ENCODE data around the gene CCDC126. TPM values are rescaled to one million over a fixed set of nuclear protein-coding genes. Genes with fewer than 3 reads are reported as not detected.
"Not testable (repeated sequence)": the region's sequence is repeated elsewhere in the genome, so short reads cannot be mapped to it uniquely, and the experiment has no call there.

CCDC126 gene
- total RNA-seq, 1 donor from 2014 or later: 18.7 TPM

DNA sequence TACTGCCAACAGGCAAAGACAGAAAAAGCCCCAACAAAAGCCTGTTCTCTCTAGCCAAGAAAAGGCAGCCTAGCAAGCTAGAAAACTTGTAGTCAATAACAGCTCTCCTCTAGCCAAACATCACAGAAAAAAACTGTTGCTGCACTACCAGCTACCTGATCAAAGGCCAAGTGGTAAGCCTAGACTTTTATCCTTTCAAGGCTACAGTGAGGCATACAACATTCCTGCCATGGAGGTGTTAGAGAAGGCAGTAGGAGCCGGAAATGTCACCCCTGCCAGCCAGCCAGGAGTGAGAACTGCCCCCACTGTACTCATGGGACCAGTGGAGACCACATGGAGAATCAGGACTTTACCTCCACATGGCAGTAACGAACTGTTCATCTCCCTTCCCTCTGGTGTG, 31.2 kb downstream of the CCDC126 start:
- DNase-seq (ENCODE audit: low read depth): no peak

GRCh38 chr7:23633417-23633816, 36.2 kb downstream of the CCDC126 start:
- no peak for DNase-seq (ENCODE audit: low read depth)

DNA sequence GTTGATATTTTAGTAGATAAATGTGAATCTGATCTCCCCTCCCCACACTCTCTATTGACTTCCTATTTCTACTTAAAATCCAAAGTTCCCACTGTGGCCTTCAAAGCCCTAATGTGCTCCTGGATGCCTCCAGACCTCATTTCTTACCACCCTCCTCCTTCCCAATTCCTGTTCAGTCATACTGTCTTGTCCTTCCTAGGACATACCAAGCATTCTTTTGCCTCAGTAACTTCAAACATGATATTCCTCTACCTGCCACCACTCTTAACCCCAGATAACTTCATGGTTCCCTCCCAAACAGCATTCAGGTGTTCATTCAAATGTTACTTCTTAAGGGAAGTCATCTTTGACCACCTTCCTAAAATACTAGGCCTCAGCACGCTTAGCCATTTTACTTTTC, 48.6 kb downstream of the CCDC126 start:
- DNase-seq (ENCODE audit: low read depth): no peak

GRCh38 chr7:23653942-23654341, 56.8 kb downstream of the CCDC126 start:
- no peak for DNase-seq (ENCODE audit: low read depth)

DNA sequence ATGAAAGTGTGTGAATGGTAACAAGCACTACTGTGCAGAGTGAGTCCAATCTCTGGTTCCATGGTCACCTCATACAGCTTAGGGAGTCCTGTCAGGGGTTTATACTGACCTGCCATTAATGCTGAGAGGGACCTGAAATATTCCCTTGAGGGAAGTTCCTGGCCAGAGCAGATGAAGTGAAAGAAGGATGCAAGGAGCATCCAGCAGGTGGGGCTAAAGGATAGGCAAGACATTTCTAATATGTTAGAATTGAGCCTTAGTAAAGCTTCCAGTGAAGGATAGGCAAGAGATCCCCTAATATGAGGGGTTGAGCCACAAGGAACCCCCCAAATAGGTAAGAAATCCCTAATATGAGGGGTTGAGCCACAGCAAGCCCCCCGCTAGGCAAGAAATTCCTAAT, 57.3 kb downstream of the CCDC126 start:
- DNase-seq (ENCODE audit: low read depth): peak; percentile 3

DNA sequence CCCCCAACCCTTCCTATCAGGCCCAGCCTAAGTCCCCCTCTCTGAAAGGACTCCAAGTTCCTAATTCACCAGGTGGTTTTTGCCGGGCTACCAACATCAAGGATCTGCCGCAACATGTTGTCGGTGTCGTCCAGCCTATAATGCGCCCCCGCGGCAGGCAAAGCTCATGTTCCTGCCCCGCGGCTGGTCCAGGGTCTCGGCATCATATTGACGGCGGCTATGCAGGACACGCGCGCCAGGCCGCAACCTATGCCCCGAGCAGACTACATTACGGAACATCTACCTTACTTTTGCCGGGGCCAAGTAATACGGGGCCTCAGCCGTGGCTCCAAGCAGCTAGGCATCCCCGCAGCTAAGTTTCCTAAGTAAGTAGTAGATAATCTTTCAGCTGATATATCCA, 58.3 kb downstream of the CCDC126 start:
- no peak for DNase-seq (ENCODE audit: low read depth)

DNA sequence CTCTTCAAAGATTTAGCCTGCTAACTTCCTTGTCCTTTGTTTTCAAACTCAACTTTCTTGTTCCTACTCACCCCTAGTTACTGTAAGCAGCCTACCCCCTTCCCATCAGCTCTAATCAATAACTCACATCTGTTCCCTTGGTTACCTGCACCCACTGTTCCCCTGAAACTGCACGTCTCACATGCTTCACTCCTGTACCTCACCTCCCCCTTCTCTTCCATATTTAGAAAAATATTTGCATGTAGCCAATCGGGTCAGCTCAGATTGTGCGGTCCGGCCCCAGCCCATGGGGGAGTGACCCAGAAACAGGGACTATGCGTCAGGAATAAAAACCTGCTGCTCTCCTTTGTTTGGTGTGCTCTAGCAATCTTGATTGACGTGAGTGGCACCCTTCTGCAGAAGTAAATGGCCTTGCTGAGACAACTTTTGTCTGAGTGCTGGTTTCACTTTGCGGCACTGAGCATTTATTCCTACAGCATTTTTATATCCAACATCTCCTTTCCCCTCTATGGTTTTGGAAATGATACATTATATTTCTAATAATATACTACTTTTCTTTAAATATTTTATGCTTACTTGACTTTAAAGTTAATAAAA, 61.7 kb downstream of the CCDC126 start:
- DNase-seq (ENCODE audit: low read depth): no peak

GRCh38 chr7:23661385-23661784, 64.2 kb downstream of the CCDC126 start:
- no peak for DNase-seq (ENCODE audit: low read depth)

DNA sequence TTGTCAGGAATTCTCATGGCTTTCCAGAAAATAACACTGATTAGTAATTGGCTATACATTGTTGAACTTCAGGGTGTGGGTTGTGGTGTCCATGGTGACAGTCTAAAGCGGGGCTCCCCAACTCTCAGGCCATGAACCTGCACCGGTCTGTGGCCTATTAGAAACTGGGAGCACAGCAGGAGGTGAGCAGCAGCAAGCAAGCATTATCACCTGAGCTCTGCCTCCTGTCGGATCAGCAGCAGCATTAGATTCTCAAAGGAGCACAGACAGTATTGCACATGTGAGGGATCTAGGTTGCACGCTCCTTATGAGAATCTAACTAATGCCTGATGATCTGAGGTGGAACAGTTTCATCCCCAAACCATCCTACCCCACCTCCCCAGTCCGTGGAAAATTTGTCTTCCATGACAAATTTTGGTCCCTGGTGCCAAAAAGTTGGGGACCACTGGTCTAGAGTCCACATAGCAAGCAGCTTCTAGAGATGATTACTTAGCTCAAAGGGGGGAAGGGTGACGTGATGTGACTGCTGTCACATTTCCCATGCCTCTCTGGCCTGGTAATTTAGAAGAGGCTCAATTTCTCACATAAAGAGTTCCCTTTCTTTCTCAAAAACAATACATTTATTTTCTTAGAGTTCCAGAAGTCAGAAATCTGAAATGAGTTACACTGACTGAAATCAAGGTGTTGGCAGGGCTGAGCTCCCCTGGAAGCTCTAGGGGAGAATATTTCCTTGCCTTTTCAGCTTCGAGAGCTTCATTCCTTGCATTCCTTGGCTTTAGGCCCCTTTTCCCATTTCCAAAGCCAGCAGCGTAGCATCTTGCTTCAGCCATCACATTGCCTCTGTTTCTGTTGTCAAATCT, 65.2 kb downstream of the CCDC126 start:
- DNase-seq (ENCODE audit: low read depth): no peak

- no peak for DNase-seq (ENCODE audit: low read depth)
Observed at GRCh38 chr7:23662984-23663313, 65.8 kb downstream of the CCDC126 start.

DNA sequence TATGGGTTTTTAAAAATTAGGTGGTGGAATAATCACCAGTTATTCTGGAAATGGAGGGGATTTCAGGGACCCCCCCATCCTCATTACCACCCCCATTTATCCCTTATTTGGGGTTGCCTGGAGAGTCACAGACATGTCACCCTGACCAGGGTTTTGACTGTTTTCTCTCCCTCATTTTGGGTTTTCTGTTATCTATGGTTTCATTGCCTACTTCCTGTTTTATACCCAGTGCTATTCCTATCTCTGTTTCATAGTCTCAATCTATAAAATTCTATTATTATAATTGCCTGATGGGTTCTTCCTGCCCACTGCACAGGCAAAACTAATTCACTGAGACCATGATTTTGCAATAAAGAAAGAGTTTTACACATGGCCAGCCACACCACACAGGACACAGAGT, 66.9 kb downstream of the CCDC126 start:
- DNase-seq (ENCODE audit: low read depth): no peak

DNA sequence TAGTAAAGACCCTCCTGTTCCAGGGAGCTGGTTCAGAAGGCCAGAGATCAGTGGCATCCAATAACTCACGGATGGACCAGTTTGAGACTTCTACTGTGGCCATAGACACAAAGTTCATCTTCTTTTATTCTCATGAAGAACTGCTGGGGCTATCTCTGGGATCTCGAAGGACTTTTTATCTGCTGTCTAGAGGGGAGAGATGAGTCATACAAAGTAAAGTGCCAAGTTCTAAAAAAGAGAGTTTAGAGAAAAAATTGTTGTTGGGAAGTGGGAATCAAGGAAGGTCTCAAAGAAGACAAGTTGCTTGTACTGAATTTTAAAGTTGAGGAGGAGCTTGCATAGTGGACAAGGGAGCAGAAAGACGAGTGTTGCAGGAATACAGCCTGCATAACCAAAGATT, 74.9 kb downstream of the CCDC126 start:
- no peak for DNase-seq (ENCODE audit: low read depth)

DNA sequence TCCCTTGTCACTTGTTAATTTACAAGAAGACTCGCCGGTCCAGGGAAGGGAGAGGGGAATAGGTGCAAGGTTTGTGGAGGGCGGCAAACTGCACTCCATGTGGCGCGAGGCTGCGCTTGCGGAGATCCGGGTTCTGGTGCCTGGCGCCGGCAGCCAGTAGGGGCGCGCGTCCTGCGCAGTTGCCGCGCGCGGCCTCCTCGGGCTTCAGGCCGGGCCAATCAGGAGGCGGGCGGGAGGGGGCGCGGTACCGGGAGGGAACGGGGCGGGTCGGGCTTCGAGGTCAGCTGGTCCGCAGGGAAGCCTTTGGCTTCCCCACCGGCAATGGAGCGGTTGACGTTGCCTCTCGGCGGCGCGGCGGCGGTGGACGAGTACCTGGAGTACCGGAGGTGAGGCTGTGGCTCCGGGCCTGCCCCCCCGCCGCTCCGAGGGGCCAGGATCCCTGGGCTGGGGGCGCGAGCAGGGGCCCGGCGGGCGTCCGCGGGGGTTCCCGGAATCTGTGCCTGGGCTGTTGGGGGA, 82.8 kb downstream of the CCDC126 start, which contains the start of gene FAM221A:
Gene FAM221A, plus strand, starts transcription at position 302 of the 516 bp plus-strand sequence. Its CDS starts 20 bp downstream, at position 322.
- DNase-seq (ENCODE audit: low read depth): peak; percentile 56

DNA sequence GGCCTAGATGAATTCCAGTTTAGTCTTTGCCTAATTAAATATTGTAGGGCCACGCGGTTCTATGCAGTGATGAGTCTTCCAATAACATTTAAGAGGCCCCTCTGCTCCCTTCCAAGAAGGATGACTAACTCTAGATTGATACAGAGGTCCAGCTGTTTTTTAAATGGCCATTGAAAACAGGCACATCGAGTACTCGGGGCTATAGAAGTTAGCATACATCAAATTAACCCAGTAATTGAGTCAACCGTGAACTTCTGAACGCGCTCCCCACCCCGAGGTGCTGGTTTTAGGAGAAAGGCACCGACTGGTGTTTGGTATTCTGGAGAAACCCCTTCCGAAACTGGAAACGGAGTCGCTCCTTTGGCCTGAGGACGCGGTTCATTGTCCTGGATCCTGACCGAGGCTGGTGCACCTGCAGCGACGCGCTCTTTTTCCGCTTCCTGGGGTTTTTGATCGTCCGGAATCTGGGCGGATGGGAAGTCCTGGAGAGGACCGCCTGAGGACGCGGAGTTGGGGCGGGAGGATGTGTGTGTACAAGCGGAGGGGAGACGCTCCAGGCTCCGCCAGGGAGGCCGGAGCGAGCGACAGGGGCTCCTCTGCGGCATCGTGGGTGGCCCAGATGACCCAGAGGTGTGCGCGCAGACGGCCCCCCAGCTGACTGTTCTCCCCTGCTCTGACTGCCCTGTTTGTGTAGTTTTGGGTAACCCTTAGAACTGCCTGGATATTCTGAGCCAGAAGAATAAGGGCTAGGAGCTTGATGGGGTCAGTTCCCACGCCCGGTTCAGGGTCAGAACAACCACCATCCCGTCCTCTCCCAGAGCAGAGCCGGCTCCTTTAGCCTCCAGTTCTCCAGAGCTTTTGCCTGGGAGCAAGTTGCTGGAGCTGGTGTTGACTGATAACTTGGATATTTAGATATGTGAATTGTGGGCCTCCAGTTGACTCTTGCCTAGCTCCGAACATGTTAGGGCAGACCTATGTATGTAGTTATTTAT, 83.5 kb downstream of the CCDC126 start:
- peak; percentile 54 for DNase-seq (ENCODE audit: low read depth)

DNA sequence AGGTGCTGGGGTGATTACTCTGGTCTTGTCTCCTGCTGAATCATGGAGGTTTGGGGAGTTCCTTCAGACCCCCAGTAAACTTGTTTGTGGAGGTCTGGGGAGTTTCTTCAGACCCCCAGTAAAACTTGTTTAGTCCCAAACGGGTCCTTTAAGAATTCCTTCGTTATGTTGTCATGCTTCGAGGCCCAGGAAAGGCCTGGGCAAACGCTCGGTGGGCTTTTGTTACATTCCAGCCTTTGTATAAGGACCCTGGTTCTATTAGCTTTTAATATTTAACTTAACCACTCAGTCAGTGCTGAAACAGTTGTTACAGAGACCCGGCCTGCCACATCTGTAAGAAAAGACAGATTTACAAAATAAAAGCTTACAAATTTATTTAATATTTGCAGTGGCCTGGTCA, 86.9 kb downstream of the CCDC126 start:
- not testable (repeated sequence) for DNase-seq (ENCODE audit: low read depth)

DNA sequence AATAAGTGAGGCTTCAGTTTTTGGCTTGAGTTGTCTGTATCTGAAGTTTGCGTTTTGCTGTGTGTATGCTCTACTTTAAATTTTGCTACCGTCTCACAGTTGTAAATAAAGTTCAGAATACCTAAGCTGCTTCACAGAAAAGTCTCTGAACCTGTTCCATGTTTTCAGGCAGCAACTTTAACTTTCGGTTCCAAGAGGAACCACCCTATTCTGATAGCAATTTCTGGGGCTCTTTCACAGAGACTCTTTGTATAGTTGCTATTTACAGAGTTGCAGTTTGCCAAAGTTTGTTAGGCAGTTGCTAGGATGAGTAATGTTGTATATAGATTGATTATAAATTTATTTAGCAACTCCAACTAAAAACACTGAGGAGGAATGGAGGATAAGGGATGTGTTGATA, 88.5 kb downstream of the CCDC126 start:
- peak; percentile 42 for DNase-seq (ENCODE audit: low read depth)

DNA sequence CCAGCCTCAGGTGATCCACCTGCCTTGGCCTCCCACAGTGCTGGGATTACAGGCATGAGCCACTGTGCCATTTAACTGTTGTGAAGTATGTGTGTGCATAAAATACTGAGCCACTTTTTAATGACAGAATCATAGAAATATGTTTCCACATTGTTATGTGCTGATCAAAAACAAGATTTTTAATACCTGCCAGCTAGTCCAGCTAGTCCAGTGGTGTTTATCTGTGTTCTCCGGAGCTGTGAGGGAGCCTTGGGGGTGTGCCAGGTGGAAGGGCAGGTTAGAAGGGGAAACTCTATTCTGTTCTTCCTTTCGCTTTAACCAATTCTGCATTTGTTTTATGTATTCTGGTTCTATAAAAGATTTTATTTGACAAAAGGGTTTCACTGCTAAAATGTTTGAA, 89.8 kb downstream of the CCDC126 start:
- DNase-seq (ENCODE audit: low read depth): no peak

GRCh38 chr7:23689165-23689564, 92.0 kb downstream of the CCDC126 start:
- no peak for DNase-seq (ENCODE audit: low read depth)

DNA sequence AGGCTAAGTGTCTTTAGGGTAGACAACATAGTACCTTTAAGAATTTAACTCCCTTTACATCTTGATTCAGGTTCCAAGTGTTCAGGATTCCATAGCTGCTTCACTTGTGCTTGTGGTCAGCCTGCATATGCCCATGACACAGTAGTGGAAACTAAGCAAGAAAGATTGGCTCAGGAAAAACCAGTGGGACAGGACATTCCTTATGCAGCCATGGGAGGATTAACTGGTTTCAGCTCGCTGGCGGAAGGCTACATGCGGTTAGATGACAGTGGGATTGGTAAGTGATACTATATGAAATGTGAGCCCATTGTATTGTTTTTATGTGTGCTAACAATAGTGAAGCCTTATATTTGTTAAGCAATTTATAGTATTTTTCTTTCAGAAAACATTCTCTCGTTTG, 94.1 kb downstream of the CCDC126 start:
- no peak for DNase-seq (ENCODE audit: low read depth)

GRCh38 chr7:23693224-23693623, 96.0 kb downstream of the CCDC126 start:
- DNase-seq (ENCODE audit: low read depth): no peak
